ENCODE data around the gene CHGA. TPM values are rescaled to one million over a fixed set of nuclear protein-coding genes. Genes with fewer than 3 reads are reported as not detected.
A peak's percentile ranks its signal among the peaks of the same experiment; 100 is the strongest.

CHGA gene
- total and polyA plus RNA-seq, 11 donors: 0.07 to 0.19 TPM; not detected in 9

DNA sequence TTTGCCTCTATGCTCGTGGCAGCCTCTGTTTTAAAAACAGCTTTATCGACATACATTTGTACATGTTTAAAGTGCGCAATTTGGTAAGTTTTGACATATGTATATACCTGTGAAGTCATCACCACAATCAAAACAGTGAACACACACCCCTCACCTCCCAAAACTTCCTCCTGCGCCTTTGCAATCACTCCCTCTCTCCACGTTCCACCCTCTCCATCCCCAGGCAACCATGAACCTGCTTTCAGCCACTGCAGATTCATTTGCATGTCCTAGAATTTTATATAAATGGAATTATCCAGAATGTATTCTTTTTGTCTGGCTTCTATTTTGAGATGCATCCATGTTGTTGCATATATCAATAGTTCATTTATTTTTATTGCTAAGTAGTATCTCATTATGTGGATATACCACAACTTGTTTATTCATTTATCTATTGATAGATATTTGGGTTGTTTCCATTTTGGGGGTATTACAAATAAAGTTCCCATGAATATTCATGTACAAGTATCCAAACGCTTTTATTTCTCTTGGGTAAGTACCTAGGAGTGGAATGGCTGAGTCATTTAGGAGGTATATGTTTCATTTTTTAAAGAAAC lies 15.5 kb upstream of the CHGA start:
- DNase-seq: no peak
- Histone ChIP-seq H3K27ac (no peak overlapping the region), H3K27me3 (peaks cover 0 to 25% (median 5%) of the 10 kb centered on the region in 9 donors), H3K36me3 (no peaks in the 10 kb centered on the region), H3K4me1 (peaks cover 0 to 7% (median 0%) of the 10 kb centered on the region in 12 donors), H3K9me3 (no peaks in the 10 kb centered on the region), H3K4me3 (no peak overlapping the region)
- ATAC-seq: no peak
- 69 to 77% (median 73%) methylated on average over 6 of the region's 6 CpGs for WGBS, 4 donors
- intact Hi-C loops (cut with DNase I): no loop called here
- TF ChIP-seq POLR2A (IDR thresholded peaks at IDR 0.05) (no peak), CTCF (IDR thresholded peaks at IDR 0.05) (no peak)

DNA sequence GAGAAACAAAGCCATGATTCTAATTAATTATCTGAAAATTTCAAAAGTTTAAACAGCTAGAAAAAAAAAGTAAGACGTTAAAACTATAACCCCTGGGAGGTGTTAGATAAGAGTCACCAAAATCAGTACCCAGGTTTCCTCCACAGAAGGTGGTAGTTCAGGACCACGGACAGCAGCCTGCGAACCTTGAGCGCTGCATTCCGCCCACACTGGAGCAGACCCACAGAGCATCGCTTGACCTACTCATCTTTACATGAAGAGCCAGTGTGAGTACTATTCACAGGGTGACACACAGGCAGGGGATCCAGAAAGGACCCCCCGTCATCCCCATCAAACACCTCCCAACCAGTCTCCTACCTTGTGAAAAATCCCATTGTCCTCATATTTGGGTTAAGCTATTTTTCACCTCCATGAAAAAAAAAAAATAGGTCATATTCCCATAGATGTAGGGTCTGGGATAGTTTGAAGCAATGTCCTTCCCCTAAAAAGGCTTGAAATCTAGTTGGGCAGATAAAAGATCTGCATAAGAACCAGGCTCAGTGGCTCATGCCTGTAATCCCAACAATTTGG lies 8.8 kb upstream of the CHGA start:
- DNase-seq: peak in 1 of 5 donors; percentile 49
- Histone ChIP-seq H3K4me3 (no peak overlapping the region), H3K27ac (no peak overlapping the region), H3K27me3 (peaks cover 0 to 22% (median 0%) of the 10 kb centered on the region in 9 donors), H3K9me3 (no peaks in the 10 kb centered on the region), H3K4me1 (no peaks in the 10 kb centered on the region), H3K36me3 (no peaks in the 10 kb centered on the region)
- peak in 1 of 4 donors; percentile 42 for ATAC-seq
- TF ChIP-seq CTCF (IDR thresholded peaks at IDR 0.05) (no peak), POLR2A (IDR thresholded peaks at IDR 0.05) (no peak)
- WGBS, 4 donors: 4 to 6% (median 5%) methylated on average over 7 of the region's 7 CpGs
- intact Hi-C loops (cut with DNase I): no loop called here

- intact Hi-C loops (cut with DNase I): no loop called here
- TF ChIP-seq CTCF (IDR thresholded peaks at IDR 0.05): no peak
- no peak for TF ChIP-seq POLR2A (IDR thresholded peaks at IDR 0.05)
- ATAC-seq: no peak
- H3K27me3 ChIP-seq: peaks cover 0 to 25% (median 0%) of the 10 kb centered on the region in 9 donors
- no peaks in the 10 kb centered on the region for H3K9me3 ChIP-seq
- H3K4me1 ChIP-seq: no peaks in the 10 kb centered on the region
- no peak overlapping the region for H3K27ac ChIP-seq
- no peak overlapping the region for H3K4me3 ChIP-seq
- WGBS, 4 donors: 54 to 70% (median 65%) methylated on average over 4 of the region's 4 CpGs
- DNase-seq: no peak
- no peaks in the 10 kb centered on the region for H3K36me3 ChIP-seq
These were observed 6.7 kb upstream of the CHGA start for GRCh38 chr14:92916201-92916600.

DNA sequence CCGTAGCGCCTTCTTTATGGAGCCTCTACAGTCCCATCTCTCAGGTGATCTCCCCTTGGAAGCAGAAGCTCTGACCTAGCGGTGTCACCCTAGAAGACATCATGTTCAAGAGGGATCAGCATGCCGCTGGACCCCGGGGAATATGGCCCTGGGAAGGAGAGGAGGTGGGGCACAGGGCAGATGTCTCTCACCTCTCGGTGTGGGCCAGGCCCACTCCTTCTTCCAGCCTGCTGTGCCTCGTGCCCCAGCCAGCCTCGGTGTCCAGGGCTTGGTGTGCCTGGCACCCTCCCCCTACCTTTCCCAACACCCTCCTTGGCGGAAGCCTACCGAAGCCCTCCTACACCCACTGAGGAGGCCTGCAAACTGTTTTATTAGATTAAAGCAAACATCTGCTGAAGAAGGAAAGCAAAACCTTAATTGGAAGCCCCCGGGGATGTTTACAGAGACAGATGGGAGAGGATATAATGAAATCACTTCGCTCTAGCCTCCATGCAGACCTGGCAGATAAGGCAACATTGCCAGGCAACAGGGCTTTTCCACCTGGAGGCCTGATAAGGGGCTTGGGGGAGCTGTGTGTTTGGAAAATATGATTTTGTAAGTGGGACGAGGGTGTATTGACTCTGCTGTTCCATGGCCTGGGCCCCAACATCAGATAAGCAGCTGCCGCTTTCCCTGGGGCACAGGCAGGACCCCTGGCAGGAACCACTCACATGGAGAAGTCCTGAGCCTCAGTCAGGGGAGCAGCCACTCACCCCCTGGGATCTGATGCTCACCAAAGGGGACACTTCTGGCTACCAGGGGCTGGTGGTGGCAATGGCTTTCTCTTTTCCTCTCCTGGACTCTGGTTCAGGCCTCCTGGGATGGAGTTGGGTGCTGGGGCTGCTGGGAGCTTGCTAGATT lies 5.7 kb upstream of the CHGA start:
- TF ChIP-seq POLR2A (IDR thresholded peaks at IDR 0.05) (no peak), CTCF (IDR thresholded peaks at IDR 0.05) (no peak)
- Histone ChIP-seq H3K27ac (no peak overlapping the region), H3K4me1 (no peaks in the 10 kb centered on the region), H3K4me3 (no peak overlapping the region), H3K36me3 (no peaks in the 10 kb centered on the region), H3K9me3 (no peaks in the 10 kb centered on the region), H3K27me3 (peaks cover 0 to 35% (median under 1%) of the 10 kb centered on the region in 9 donors)
- ATAC-seq (no peak), DNase-seq (no peak)
- 58 to 78% (median 64%) methylated on average over 14 of the region's 14 CpGs for WGBS, 4 donors
- intact Hi-C loops (cut with DNase I): no loop called here

Data from heart left ventricle (tissue), 16 donors.